ENCODE measurements around the gene LCLAT1. TPM values are rescaled to one million over a fixed set of nuclear protein-coding genes. Genes with fewer than 3 reads are reported as not detected.

Gene LCLAT1
- total RNA-seq, 1 experiment from 2014 or later: 36.0 TPM

DNA sequence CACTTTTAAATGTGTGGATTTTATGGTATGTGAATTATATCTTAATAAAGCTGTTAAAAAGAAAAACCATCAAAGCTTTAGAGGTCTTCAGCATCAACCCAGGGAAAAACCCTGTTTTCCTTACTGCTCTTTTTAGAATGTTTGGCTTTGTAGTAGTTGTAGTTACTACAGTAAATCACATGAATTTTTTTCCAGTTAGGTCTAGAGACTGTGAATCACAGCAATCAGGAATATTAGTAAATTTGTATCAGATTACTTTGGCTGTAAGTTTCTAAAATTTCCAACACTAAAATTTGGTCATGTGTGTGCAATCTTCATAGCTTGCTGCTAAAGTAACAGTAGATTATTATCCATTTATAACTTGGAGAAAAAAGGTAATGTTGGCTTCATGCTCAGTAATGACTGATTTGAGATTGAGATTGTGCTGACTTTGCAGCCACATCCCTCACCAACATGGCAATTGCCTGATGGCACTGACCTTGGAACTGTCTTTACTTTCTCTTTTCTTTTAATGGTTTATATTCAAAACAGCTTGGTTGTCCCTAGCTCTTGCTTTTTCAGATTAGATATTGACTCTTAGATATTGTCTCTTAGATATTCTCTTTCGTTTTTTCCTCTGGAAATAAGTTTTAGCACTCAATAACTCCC, 41.1 kb downstream of the LCLAT1 start:
- intact Hi-C loops (cut with micrococcal nuclease; ENCODE audit: unreplicated experiment): no loop called here
- POLR2A ChIA-PET: no interaction called here
- TF ChIP-seq REST (IDR thresholded peaks at IDR 0.05; ENCODE audit: insufficient read depth in 1 of 2, low read depth in 2 of 2, low read length in 1 of 2) (no peak), CTCF (IDR thresholded peaks at IDR 0.05) (no peak), SIN3A (IDR thresholded peaks at IDR 0.05; ENCODE audit: borderline replicate concordance, insufficient read depth, low read depth, low read length) (no peak), POLR2AphosphoS5 (IDR thresholded peaks at IDR 0.05; ENCODE audit: low read depth, low read length) (no peak), TCF7L2 (IDR thresholded peaks at IDR 0.05; ENCODE audit: low read depth, low read length) (no peak)

GRCh38 chr2:30491225-30491624, 44.2 kb downstream of the LCLAT1 start:
- TF ChIP-seq SIN3A (IDR thresholded peaks at IDR 0.05; ENCODE audit: borderline replicate concordance, insufficient read depth, low read depth, low read length) (no peak), CTCF (IDR thresholded peaks at IDR 0.05) (no peak), POLR2AphosphoS5 (IDR thresholded peaks at IDR 0.05; ENCODE audit: low read depth, low read length) (no peak), REST (IDR thresholded peaks at IDR 0.05; ENCODE audit: insufficient read depth in 1 of 2, low read depth in 2 of 2, low read length in 1 of 2) (no peak), TCF7L2 (IDR thresholded peaks at IDR 0.05; ENCODE audit: low read depth, low read length) (no peak)
- H3K9me3 ChIP-seq (ENCODE audit: control insufficient read depth, insufficient read depth, low read depth, low read length): no peaks in the 10 kb centered on the region
- no peaks in the 10 kb centered on the region for H3K4me1 ChIP-seq (ENCODE audit: control insufficient read depth, insufficient read depth, low read length)
- no peak overlapping the region for H3K27ac ChIP-seq (ENCODE audit: low read length)
- ChIA-PET POLR2A (interaction anchor here (0.6 kb wide), 1 partner anchor 31 kb away, joined by 3 read pairs; no protein-coding TSS in a partner anchor), CTCF (no interaction called here)
- ATAC-seq (no peak), DNase-seq (ENCODE audit: low read depth, low spot score) (no peak)
- in situ Hi-C loops (cut with HindIII; ENCODE audit: low pct_unique_long_range_greater_than_20kb, low sequenced_read_pairs) (no loop called here), intact Hi-C loops (cut with micrococcal nuclease; ENCODE audit: unreplicated experiment) (no loop called here)
- no peak overlapping the region for H3K4me3 ChIP-seq (ENCODE audit: low read depth in 2 of 2, low read length in 2 of 2)
- BruUV-seq (replicated peaks): no TSS peak
- H3K27me3 ChIP-seq (ENCODE audit: control insufficient read depth, insufficient read depth, low read length): no peaks in the 10 kb centered on the region
- H3K36me3 ChIP-seq (ENCODE audit: control insufficient read depth, insufficient read depth, low read length): no peaks in the 10 kb centered on the region

More for the DNA sequence above, 41.1 kb downstream of the LCLAT1 start:
- BruUV-seq (replicated peaks): no TSS peak
- Histone ChIP-seq H3K36me3 (ENCODE audit: control insufficient read depth, insufficient read depth, low read length) (no peaks in the 10 kb centered on the region), H3K9me3 (ENCODE audit: control insufficient read depth, insufficient read depth, low read depth, low read length) (no peaks in the 10 kb centered on the region), H3K27ac (ENCODE audit: low read length) (no peak overlapping the region), H3K4me3 (ENCODE audit: low read depth in 2 of 2, low read length in 2 of 2) (no peak overlapping the region), H3K27me3 (ENCODE audit: control insufficient read depth, insufficient read depth, low read length) (no peaks in the 10 kb centered on the region), H3K4me1 (ENCODE audit: control insufficient read depth, insufficient read depth, low read length) (no peaks in the 10 kb centered on the region)
- no peak for DNase-seq (ENCODE audit: low read depth, low spot score)
- ATAC-seq: no peak
- in situ Hi-C loops (cut with HindIII; ENCODE audit: low pct_unique_long_range_greater_than_20kb, low sequenced_read_pairs): no loop called here
- CTCF ChIA-PET: no interaction called here
